ENCODE data around the gene PLXNA4.

PLXNA4 gene

GRCh38 chr7:132500727-132501440 is 75.4 kb downstream of the PLXNA4 start:
- no peak for DNase-seq

GRCh38 chr7:132499487-132499886 is 76.8 kb downstream of the PLXNA4 start:
- no peak for DNase-seq

GRCh38 chr7:132499065-132499464 is 77.2 kb downstream of the PLXNA4 start:
- no peak for DNase-seq

GRCh38 chr7:132498319-132498718 is 78.0 kb downstream of the PLXNA4 start:
- no peak for DNase-seq

GRCh38 chr7:132497098-132497497 is 79.2 kb downstream of the PLXNA4 start:
- DNase-seq, result no peak

GRCh38 chr7:132495936-132496335 is 80.3 kb downstream of the PLXNA4 start:
- DNase-seq, result no peak

- DNase-seq, result no peak
Observed at GRCh38 chr7:132494474-132494873, 81.8 kb downstream of the PLXNA4 start.

- DNase-seq, result no peak
Observed at GRCh38 chr7:132492823-132493445, 83.3 kb downstream of the PLXNA4 start.

- no peak for DNase-seq
Observed at GRCh38 chr7:132491391-132491945, 84.8 kb downstream of the PLXNA4 start.

- DNase-seq, result no peak
Observed at GRCh38 chr7:132490474-132490873, 85.8 kb downstream of the PLXNA4 start.

GRCh38 chr7:132489776-132490237 is 86.5 kb downstream of the PLXNA4 start:
- no peak for DNase-seq

- no peak for DNase-seq
Observed at GRCh38 chr7:132488634-132489302, 87.5 kb downstream of the PLXNA4 start.

GRCh38 chr7:132486274-132486610 is 90.0 kb downstream of the PLXNA4 start:
- DNase-seq, result no peak

GRCh38 chr7:132485600-132486273 is 90.5 kb downstream of the PLXNA4 start:
- DNase-seq, result no peak

GRCh38 chr7:132485136-132485535 is 91.1 kb downstream of the PLXNA4 start:
- DNase-seq, result no peak

- no peak for DNase-seq
Observed at GRCh38 chr7:132482866-132483265, 93.4 kb downstream of the PLXNA4 start.

GRCh38 chr7:132480534-132480933 is 95.7 kb downstream of the PLXNA4 start:
- DNase-seq, result no peak

GRCh38 chr7:132476541-132476940 is 99.7 kb downstream of the PLXNA4 start:
- no peak for DNase-seq

- DNase-seq, result no peak
Observed at GRCh38 chr7:132475669-132476116, 100.6 kb downstream of the PLXNA4 start.

- DNase-seq, result no peak
Observed at GRCh38 chr7:132475037-132475668, 101.1 kb downstream of the PLXNA4 start.

GRCh38 chr7:132472463-132473120 is 103.7 kb downstream of the PLXNA4 start:
- peak; percentile 65 for DNase-seq

- DNase-seq, result no peak
Observed at GRCh38 chr7:132471515-132471914, 104.8 kb downstream of the PLXNA4 start.

All from NCI-H345 (cell line).